ENCODE results near the gene RPS27L.

DNA sequence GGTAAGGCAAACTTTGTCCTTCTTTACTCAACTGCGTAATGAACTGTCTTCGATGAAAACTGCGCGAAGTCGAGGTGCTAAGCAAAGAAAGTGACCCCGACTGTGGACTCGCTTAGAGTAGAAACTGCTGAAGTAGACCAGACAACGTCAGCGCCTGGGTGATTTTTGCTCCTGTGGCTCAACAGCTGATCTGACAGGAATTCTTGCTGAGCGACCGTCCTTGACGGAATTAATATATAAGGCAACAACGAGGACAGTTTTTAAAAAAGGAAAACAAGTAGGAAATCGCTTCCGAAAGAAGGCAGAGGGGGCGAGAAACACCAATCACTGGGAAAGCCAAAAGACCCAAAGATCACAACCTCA is 541 bp downstream of the RPS27L start:
- TF ChIP-seq ZFP30 (CRISPR knock-in tag; IDR thresholded peaks at IDR 0.05), result no peak
- TF ChIP-seq CSDC2 (CRISPR knock-in tag; IDR thresholded peaks at IDR 0.05), result no peak
- no peak for TF ChIP-seq CREB5 (CRISPR knock-in tag; IDR thresholded peaks at IDR 0.05; ENCODE audit: low read depth)
- TF ChIP-seq GLIS3 (CRISPR knock-in tag; IDR thresholded peaks at IDR 0.05), result no peak
- TF ChIP-seq POU6F1 (CRISPR knock-in tag; IDR thresholded peaks at IDR 0.05; ENCODE audit: borderline replicate concordance, low read depth), result no peak
- TF ChIP-seq, protein P1, sequence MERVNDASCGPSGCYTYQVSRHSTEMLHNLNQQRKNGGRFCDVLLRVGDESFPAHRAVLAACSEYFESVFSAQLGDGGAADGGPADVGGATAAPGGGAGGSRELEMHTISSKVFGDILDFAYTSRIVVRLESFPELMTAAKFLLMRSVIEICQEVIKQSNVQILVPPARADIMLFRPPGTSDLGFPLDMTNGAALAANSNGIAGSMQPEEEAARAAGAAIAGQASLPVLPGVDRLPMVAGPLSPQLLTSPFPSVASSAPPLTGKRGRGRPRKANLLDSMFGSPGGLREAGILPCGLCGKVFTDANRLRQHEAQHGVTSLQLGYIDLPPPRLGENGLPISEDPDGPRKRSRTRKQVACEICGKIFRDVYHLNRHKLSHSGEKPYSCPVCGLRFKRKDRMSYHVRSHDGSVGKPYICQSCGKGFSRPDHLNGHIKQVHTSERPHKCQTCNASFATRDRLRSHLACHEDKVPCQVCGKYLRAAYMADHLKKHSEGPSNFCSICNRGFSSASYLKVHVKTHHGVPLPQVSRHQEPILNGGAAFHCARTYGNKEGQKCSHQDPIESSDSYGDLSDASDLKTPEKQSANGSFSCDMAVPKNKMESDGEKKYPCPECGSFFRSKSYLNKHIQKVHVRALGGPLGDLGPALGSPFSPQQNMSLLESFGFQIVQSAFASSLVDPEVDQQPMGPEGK (CRISPR knock-in tag; IDR thresholded peaks at IDR 0.05; ENCODE audit: borderline replicate concordance), result no peak
- TF ChIP-seq RARB (CRISPR knock-in tag; IDR thresholded peaks at IDR 0.05), result no peak
- TF ChIP-seq ZNF565 (CRISPR knock-in tag; conservative IDR thresholded peaks at IDR 0.05; ENCODE audit: low read depth), result no peak

Data from SK-N-SH treated with all-trans-retinoic acid at 6 μM for 48 hours (cell line).